ENCODE measurements around the gene POTEJ.
"Not testable (repeated sequence)": the region's sequence is repeated elsewhere in the genome, so short reads cannot be mapped to it uniquely, and the experiment has no call there.

The POTEJ gene

DNA sequence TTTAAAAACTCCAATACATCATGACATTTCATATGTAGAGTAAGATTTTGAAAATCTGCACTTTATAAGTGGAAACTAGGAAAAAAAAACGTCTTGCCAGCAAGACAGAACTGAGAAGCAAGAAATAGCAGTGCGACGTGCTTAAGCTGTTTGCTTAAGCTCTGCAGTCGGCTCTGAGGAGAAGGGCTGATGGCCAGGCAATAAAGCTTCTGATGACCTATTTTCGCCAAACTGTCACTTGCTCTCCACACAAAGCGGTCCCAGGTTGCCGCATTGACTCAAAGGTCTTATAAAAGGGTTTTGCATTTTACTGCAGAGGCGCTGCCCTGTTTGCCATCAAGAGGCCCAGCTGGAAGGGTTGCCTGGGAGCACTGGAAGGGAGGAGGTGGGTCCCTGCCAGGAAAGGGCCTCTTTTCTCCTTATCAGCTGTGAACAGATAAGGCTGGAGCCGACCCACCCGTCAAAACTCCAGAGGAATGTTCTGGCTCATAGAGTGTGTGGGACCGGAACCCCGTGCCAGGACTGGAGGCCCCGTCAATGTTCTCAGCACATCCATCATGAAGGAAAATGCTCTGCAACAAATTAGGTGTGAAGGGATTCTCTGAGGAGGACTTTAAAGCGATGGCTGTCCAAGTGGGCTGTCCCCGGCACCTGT, 9.5 kb upstream of the POTEJ start:
- not testable (repeated sequence) for H3K9ac ChIP-seq; H3K27me3 ChIP-seq (ENCODE audit: insufficient read depth, low read depth); H3K27ac ChIP-seq; H3K79me2 ChIP-seq (ENCODE audit: insufficient read depth, low read depth); H2AFZ ChIP-seq (ENCODE audit: low read depth); H3K4me3 ChIP-seq (IDR thresholded peaks at IDR 0.05; ENCODE audit: insufficient read depth, low read depth, low read length); H3K36me3 ChIP-seq (ENCODE audit: insufficient read depth); H3K4me2 ChIP-seq; H3K4me1 ChIP-seq (ENCODE audit: low read depth, poor library complexity, severe bottlenecking); H4K20me1 ChIP-seq (ENCODE audit: insufficient read depth)

DNA sequence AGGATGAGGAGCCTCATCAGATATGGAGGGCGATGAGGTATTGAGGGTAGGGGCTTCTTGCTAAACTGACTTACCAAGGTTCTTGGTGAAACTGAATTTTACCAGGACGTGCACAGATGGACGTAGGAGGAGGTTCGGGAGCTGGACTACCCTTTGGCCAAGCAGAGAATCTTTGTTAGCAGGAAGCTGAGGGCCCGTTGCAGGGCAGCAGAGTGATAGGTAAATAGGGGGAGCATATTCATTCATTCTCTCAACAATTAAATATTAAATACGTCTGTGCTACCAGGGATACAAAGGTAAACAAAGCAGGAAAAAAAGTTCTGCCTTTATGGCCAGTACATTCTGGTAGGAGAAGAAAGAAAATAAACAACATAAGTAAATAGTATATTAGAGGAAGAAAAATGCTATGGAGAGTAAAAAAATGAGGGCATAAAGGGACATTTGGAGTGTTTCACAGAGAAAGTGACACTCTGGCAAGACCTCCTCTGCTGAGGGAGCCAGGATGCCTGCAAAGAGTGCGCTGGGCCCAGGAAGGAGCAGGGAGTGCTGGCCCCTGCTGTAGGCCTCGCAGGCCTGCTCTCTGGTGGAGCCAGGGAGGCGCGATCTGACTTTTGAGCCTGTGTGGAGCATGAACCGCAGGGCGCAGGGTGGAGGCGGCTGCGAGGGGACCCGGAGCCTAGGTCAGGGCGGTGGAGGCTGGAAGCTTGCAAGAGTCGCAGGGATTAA, 2.8 kb upstream of the POTEJ start:
- H3K36me3 ChIP-seq (ENCODE audit: insufficient read depth); H3K27me3 ChIP-seq (ENCODE audit: insufficient read depth, low read depth); H3K9ac ChIP-seq; H3K79me2 ChIP-seq (ENCODE audit: insufficient read depth, low read depth); H3K4me3 ChIP-seq (IDR thresholded peaks at IDR 0.05; ENCODE audit: insufficient read depth, low read depth, low read length); H4K20me1 ChIP-seq (ENCODE audit: insufficient read depth); H2AFZ ChIP-seq (ENCODE audit: low read depth); H3K27ac ChIP-seq; H3K4me2 ChIP-seq; H3K4me1 ChIP-seq (ENCODE audit: low read depth, poor library complexity, severe bottlenecking): not testable (repeated sequence)

DNA sequence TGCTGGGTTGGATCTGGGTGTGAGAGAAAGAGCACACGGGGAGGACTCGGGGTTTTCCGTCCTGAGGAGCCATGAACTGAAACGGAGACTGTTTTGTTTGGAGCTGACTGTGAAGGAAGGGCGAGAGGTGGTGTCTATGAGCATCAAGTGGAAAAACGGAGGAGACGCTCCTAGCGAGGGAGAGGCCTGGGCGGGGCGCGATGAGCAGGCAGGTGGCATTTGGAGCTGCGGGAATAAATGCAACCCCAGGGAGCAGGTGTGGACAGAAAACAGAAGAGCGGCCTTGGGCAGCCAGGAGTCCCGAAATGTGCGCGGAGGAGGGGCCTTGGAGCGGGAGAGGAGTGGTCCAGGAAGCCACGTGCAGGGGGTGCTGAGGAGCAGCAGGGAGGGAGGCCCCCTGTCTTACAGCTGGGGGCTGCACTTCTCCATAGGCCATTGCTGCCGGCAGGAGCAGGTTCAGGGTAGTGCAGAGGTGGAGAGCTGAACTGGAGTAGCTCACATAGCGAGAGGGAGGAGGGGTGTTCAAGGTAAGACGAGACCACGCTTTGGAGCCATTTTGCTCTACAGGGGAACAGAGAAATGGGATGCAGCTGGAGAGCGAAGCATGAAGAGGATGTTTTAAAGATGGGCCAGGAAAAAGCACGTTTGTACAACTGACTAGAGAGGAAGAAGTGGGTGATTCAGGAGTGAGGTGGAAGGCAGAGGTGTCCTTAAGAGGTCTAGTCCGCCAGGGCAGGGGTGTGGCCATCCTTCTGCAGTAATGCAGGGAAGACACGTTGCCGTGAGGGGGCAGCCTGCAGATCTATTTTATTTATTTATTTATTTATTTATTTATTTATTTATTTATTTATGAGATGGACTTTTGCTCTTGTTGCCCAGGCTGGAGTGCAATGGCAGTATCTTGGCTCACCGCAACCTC, 2.0 kb upstream of the POTEJ start:
- not testable (repeated sequence) for H3K36me3 ChIP-seq (ENCODE audit: insufficient read depth); H2AFZ ChIP-seq (ENCODE audit: low read depth); H3K4me2 ChIP-seq; H3K79me2 ChIP-seq (ENCODE audit: insufficient read depth, low read depth); H3K27me3 ChIP-seq (ENCODE audit: insufficient read depth, low read depth); H3K9ac ChIP-seq; H3K27ac ChIP-seq; H4K20me1 ChIP-seq (ENCODE audit: insufficient read depth); H3K4me1 ChIP-seq (ENCODE audit: low read depth, poor library complexity, severe bottlenecking); H3K4me3 ChIP-seq (IDR thresholded peaks at IDR 0.05; ENCODE audit: insufficient read depth, low read depth, low read length)

DNA sequence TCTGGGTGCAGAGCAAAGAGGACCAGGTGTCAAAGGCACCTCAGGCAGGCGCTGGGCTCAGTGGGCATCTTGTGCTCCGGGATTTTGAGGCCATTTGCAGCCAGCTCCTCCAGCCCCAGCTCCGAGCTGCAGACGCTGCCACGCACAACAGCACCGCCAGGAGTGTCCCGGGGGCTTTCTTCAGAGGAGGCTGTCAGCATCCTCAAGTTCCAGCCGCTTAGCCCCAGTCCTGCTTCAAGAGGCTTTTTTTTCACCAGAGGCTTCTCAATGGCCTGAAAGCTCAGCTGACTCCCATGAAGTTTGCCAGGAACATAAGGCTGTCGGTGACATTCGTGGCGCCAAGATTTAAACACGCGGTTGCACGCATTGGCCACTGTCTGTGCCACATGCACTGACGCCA, 754 bp upstream of the POTEJ start:
- not testable (repeated sequence) for H3K36me3 ChIP-seq (ENCODE audit: insufficient read depth); H3K79me2 ChIP-seq (ENCODE audit: insufficient read depth, low read depth); H3K27me3 ChIP-seq (ENCODE audit: insufficient read depth, low read depth); H3K4me2 ChIP-seq; H3K4me1 ChIP-seq (ENCODE audit: low read depth, poor library complexity, severe bottlenecking); H3K9ac ChIP-seq; H2AFZ ChIP-seq (ENCODE audit: low read depth); H3K27ac ChIP-seq; H4K20me1 ChIP-seq (ENCODE audit: insufficient read depth); H3K4me3 ChIP-seq (IDR thresholded peaks at IDR 0.05; ENCODE audit: insufficient read depth, low read depth, low read length)

DNA sequence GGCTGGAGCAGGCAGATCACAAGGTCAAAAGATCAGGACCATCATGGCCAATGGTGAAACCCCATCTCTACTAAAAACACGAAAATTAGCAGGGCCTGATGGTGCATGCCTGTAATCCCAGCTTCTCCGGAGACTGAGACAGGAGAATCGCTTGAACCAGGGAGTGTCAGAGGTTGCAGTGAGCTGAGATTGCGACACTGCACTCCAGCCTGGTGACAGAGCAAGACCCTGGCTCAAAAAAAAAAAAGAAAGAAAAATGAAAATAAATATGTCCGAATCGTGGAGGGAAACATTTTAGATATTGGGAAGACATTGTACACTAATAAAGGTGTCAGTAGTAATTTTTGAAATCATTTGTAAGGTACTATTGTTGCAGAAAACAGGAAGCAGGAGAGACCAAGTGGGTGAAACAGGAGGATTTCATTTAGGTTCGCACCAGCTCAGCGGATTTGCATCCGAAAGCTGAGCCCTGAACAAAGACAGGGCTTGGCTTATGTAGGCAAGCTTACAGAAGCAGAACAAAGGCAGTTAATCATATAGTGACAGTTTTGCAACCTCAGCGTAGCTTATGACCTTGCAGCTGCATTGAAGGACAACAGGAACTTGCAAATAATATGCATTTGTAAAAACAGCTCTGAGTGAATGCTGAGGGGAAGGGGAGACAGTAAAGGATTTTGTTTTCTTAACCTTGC, 17.7 kb downstream of the POTEJ start:
- not testable (repeated sequence) for H4K20me1 ChIP-seq (ENCODE audit: insufficient read depth); H3K36me3 ChIP-seq (ENCODE audit: insufficient read depth); H3K4me3 ChIP-seq (IDR thresholded peaks at IDR 0.05; ENCODE audit: insufficient read depth, low read depth, low read length); H3K4me2 ChIP-seq; H2AFZ ChIP-seq (ENCODE audit: low read depth); H3K27me3 ChIP-seq (ENCODE audit: insufficient read depth, low read depth); H3K4me1 ChIP-seq (ENCODE audit: low read depth, poor library complexity, severe bottlenecking); H3K79me2 ChIP-seq (ENCODE audit: insufficient read depth, low read depth); H3K9ac ChIP-seq; H3K27ac ChIP-seq

DNA sequence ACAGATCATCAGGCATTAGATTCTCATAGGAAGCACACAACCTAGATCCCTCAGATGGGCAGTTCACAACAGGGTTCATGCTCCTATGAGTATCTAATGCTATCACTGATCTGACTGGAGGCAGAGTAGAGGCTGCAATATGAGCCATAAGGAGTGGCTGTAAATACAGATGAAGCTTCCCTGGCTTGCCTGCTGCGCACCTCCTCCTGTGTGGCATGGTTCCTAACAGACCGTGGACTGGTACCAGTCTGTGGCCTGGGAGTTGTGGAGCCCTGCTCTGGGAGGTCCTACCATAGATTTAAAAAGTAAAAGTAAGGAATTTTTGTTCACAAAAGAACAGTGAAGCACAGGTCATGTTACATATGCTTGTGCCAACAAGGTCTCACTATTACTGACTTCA, 27.7 kb downstream of the POTEJ start:
- H3K36me3 ChIP-seq (ENCODE audit: insufficient read depth); H2AFZ ChIP-seq (ENCODE audit: low read depth); H3K27ac ChIP-seq; H4K20me1 ChIP-seq (ENCODE audit: insufficient read depth); H3K4me1 ChIP-seq (ENCODE audit: low read depth, poor library complexity, severe bottlenecking); H3K4me2 ChIP-seq; H3K27me3 ChIP-seq (ENCODE audit: insufficient read depth, low read depth); H3K9ac ChIP-seq; H3K4me3 ChIP-seq (IDR thresholded peaks at IDR 0.05; ENCODE audit: insufficient read depth, low read depth, low read length); H3K79me2 ChIP-seq (ENCODE audit: insufficient read depth, low read depth): not testable (repeated sequence)

DNA sequence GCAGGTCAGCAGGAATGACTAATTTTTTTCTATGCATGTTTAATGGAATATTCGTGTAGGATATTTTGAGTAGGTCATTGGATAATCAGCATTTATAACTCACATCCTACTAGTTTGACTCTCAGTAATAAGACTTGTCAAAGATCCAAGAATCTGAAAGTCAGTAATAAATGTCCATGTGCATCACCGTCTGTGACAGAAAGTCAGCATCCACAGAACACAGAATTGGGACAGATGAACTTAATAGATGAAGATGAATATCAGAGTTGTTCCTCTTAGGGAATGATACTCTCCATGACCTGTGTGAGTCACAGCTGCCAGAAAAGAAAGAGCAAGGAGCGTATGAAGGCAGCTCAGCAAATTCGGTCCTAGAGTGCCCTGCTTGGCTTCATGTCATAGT, 30.4 kb downstream of the POTEJ start:
- not testable (repeated sequence) for H2AFZ ChIP-seq (ENCODE audit: low read depth); H3K4me2 ChIP-seq; H3K27me3 ChIP-seq (ENCODE audit: insufficient read depth, low read depth); H4K20me1 ChIP-seq (ENCODE audit: insufficient read depth); H3K9ac ChIP-seq; H3K27ac ChIP-seq; H3K4me3 ChIP-seq (IDR thresholded peaks at IDR 0.05; ENCODE audit: insufficient read depth, low read depth, low read length); H3K36me3 ChIP-seq (ENCODE audit: insufficient read depth); H3K4me1 ChIP-seq (ENCODE audit: low read depth, poor library complexity, severe bottlenecking); H3K79me2 ChIP-seq (ENCODE audit: insufficient read depth, low read depth)

DNA sequence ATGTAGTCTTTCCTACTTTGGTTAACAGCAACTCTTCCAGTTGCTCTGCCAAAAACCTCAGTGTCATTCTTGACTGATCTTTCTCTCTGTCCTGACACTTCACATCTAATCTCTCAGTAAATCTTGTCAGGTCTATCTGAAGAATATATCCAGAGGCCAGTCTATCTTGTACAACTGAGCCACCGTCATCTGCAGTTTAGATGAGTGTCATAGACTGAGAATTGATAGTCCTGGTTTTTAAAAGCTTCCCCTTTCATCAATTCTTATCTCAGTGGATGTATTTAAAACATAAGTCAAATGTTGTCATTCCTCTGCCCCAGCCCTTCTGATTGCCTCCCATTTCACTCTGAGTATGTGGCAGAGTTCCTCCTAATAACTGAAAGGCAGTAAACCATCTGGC, 38.0 kb downstream of the POTEJ start:
- not testable (repeated sequence) for H3K27ac ChIP-seq; H3K4me2 ChIP-seq; H3K4me1 ChIP-seq (ENCODE audit: low read depth, poor library complexity, severe bottlenecking); H3K9ac ChIP-seq; H4K20me1 ChIP-seq (ENCODE audit: insufficient read depth); H3K4me3 ChIP-seq (IDR thresholded peaks at IDR 0.05; ENCODE audit: insufficient read depth, low read depth, low read length); H3K79me2 ChIP-seq (ENCODE audit: insufficient read depth, low read depth); H3K36me3 ChIP-seq (ENCODE audit: insufficient read depth); H2AFZ ChIP-seq (ENCODE audit: low read depth); H3K27me3 ChIP-seq (ENCODE audit: insufficient read depth, low read depth)

DNA sequence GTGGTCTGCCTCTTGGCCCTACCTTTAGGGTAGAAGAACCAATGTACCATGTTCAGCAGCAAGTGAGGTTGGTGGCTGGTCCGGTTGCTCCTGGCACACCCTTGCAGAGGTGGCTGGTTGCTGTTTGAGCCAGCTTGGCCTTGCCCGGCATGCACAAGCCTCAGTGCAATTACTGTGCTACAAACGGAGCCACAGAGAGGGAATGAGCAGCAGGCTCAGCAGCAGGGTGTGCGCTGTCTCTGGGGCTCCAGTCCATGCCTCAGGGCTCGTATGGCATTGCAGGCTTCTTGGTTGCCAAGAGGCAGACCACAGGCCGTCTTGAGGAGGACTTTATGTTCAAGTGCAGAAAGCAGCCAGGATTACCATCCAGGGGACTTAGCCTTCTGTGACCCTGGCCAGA, 53.3 kb downstream of the POTEJ start:
- not testable (repeated sequence) for H3K27me3 ChIP-seq (ENCODE audit: insufficient read depth, low read depth); H4K20me1 ChIP-seq (ENCODE audit: insufficient read depth); H3K36me3 ChIP-seq (ENCODE audit: insufficient read depth); H3K4me2 ChIP-seq; H3K4me1 ChIP-seq (ENCODE audit: low read depth, poor library complexity, severe bottlenecking); H3K79me2 ChIP-seq (ENCODE audit: insufficient read depth, low read depth); H3K27ac ChIP-seq; H3K9ac ChIP-seq; H3K4me3 ChIP-seq (IDR thresholded peaks at IDR 0.05; ENCODE audit: insufficient read depth, low read depth, low read length); H2AFZ ChIP-seq (ENCODE audit: low read depth)

DNA sequence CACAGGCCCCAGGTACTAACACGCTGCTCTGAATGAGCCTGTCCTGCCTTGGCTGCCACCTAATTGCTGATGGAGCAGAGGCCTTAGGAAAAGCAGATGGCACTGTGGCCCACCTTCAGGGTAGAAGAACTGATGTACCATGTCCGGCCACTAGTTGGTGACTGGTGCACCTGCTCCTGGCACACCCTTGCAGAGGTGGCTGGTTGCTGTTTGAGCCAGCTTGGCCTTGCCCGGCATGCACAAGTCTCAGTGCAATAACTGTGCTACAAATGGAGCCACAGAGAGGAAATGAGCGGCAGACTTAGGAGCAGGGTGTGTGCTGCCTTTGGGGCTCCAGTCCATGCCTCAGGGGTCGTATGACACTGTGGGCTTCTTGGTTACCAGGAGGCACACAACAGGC, 54.4 kb downstream of the POTEJ start:
- H3K4me3 ChIP-seq (IDR thresholded peaks at IDR 0.05; ENCODE audit: insufficient read depth, low read depth, low read length); H3K79me2 ChIP-seq (ENCODE audit: insufficient read depth, low read depth); H2AFZ ChIP-seq (ENCODE audit: low read depth); H3K27ac ChIP-seq; H3K4me2 ChIP-seq; H3K4me1 ChIP-seq (ENCODE audit: low read depth, poor library complexity, severe bottlenecking); H3K9ac ChIP-seq; H3K27me3 ChIP-seq (ENCODE audit: insufficient read depth, low read depth); H4K20me1 ChIP-seq (ENCODE audit: insufficient read depth); H3K36me3 ChIP-seq (ENCODE audit: insufficient read depth): not testable (repeated sequence)
